ENCODE results near the gene ABLIM2. TPM values are rescaled to one million over a fixed set of nuclear protein-coding genes. Genes with fewer than 3 reads are reported as not detected.

Gene ABLIM2
- total and polyA plus RNA-seq, 2 of the 4 experiments (the other 2 are of a cell fraction): under 0.01 to 0.10 TPM

DNA sequence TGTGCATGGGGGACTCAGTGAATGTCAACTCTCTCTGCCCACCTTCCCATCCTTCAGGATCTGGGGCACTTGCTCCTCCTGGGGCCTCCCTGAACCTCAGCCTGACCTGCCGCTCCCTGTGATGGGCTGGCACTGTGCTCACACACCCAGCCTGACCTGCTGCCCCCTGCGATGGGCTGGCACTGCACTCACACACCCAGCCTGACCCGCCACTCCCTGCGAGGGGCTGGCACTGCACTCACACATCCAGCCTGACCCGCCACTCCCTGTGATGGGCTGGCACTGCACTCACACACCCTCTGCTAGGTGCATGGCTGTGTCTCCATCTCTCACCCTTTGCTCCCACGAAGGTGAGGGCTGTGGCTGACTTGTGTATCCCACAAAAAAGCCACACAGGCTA, 103.4 kb downstream of the ABLIM2 start:
- no peak overlapping the region for H2BK15ac ChIP-seq (ENCODE audit: low read depth, low read length)
- H4K91ac ChIP-seq (ENCODE audit: insufficient read depth, low read depth, low read length): no peak overlapping the region
- H3K4ac ChIP-seq (ENCODE audit: low read depth, low read length): no peak overlapping the region
- no peak for TF ChIP-seq CEBPB (IDR thresholded peaks at IDR 0.05; ENCODE audit: low read depth, low read length)
- TF ChIP-seq, protein P1, sequence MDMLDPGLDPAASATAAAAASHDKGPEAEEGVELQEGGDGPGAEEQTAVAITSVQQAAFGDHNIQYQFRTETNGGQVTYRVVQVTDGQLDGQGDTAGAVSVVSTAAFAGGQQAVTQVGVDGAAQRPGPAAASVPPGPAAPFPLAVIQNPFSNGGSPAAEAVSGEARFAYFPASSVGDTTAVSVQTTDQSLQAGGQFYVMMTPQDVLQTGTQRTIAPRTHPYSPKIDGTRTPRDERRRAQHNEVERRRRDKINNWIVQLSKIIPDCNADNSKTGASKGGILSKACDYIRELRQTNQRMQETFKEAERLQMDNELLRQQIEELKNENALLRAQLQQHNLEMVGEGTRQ (IDR thresholded peaks at IDR 0.05; ENCODE audit: low read depth, low read length): no peak
- TF ChIP-seq FOS (IDR thresholded peaks at IDR 0.05; ENCODE audit: low read depth, low read length): no peak
- TF ChIP-seq MXI1 (IDR thresholded peaks at IDR 0.05; ENCODE audit: borderline replicate concordance, low read depth, low read length): no peak
- TF ChIP-seq CHD1 (IDR thresholded peaks at IDR 0.05; ENCODE audit: low read depth, low read length): no peak
- TF ChIP-seq, protein P2, sequence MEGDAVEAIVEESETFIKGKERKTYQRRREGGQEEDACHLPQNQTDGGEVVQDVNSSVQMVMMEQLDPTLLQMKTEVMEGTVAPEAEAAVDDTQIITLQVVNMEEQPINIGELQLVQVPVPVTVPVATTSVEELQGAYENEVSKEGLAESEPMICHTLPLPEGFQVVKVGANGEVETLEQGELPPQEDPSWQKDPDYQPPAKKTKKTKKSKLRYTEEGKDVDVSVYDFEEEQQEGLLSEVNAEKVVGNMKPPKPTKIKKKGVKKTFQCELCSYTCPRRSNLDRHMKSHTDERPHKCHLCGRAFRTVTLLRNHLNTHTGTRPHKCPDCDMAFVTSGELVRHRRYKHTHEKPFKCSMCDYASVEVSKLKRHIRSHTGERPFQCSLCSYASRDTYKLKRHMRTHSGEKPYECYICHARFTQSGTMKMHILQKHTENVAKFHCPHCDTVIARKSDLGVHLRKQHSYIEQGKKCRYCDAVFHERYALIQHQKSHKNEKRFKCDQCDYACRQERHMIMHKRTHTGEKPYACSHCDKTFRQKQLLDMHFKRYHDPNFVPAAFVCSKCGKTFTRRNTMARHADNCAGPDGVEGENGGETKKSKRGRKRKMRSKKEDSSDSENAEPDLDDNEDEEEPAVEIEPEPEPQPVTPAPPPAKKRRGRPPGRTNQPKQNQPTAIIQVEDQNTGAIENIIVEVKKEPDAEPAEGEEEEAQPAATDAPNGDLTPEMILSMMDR (conservative IDR thresholded peaks at IDR 0.05; ENCODE audit: low read depth, low read length): no peak
- TF ChIP-seq BHLHE40 (IDR thresholded peaks at IDR 0.05; ENCODE audit: low read depth, low read length): no peak
- no peak for TF ChIP-seq MAZ (IDR thresholded peaks at IDR 0.05; ENCODE audit: borderline replicate concordance, low read depth, low read length)
- TF ChIP-seq SMC3 (IDR thresholded peaks at IDR 0.05; ENCODE audit: low read depth, low read length): no peak
- TF ChIP-seq NFE2L2 (IDR thresholded peaks at IDR 0.05; ENCODE audit: low read depth, low read length): no peak
- no peak for TF ChIP-seq RCOR1 (IDR thresholded peaks at IDR 0.05; ENCODE audit: insufficient replicate concordance, low read length)
- TF ChIP-seq RAD21 (IDR thresholded peaks at IDR 0.05; ENCODE audit: low read length): no peak
- TF ChIP-seq MAFK (IDR thresholded peaks at IDR 0.05; ENCODE audit: low read depth, low read length): no peak
- TF ChIP-seq POLR2A (IDR thresholded peaks at IDR 0.05; ENCODE audit: low read depth, low read length): no peak
- TF ChIP-seq, protein P3, sequence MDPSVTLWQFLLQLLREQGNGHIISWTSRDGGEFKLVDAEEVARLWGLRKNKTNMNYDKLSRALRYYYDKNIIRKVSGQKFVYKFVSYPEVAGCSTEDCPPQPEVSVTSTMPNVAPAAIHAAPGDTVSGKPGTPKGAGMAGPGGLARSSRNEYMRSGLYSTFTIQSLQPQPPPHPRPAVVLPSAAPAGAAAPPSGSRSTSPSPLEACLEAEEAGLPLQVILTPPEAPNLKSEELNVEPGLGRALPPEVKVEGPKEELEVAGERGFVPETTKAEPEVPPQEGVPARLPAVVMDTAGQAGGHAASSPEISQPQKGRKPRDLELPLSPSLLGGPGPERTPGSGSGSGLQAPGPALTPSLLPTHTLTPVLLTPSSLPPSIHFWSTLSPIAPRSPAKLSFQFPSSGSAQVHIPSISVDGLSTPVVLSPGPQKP (IDR thresholded peaks at IDR 0.05; ENCODE audit: borderline replicate concordance, low read depth, low read length): no peak
- no peak for TF ChIP-seq RFX5 (IDR thresholded peaks at IDR 0.05; ENCODE audit: low read depth, low read length)
- no peak overlapping the region for H3K56ac ChIP-seq (ENCODE audit: extremely low read depth, insufficient read depth, low read length)
- DNase-seq (no peak), ATAC-seq (ENCODE audit: low read depth) (no peak)
- H4K8ac ChIP-seq (ENCODE audit: low read depth in 2 of 2, low read length in 2 of 2): no peak overlapping the region
- dilution Hi-C loops (cut with HindIII; ENCODE audit: low sequenced_read_pairs, unreplicated experiment) (no loop called here), intact Hi-C loops (cut with micrococcal nuclease) (no loop called here), in situ Hi-C loops (cut with MboI; ENCODE audit: low sequenced_read_pairs) (no loop called here)
- 60% methylated on average over 1 of the region's 6 CpGs; no CpG with 5 or more reads in 1 of the 2 experiments for WGBS, 2 experiments (ENCODE audit: extremely low coverage in 2 of 2, insufficient read length in 1 of 2)
- no peak overlapping the region for H2AK9ac ChIP-seq (replicated peaks; ENCODE audit: low read depth, low read length, poor library complexity)
- H3K4me1 ChIP-seq (ENCODE audit: control insufficient read depth, insufficient read depth, low read length): no peaks in the 10 kb centered on the region
- H2BK5ac ChIP-seq (ENCODE audit: low read depth, low read length, poor library complexity, severe bottlenecking): no peak overlapping the region
- no peaks in the 10 kb centered on the region for H3K36me3 ChIP-seq (ENCODE audit: control insufficient read depth, insufficient read depth, low read length)
- no peak overlapping the region for H2AFZ ChIP-seq (replicated peaks; ENCODE audit: low read length, poor library complexity)
- H2BK120ac ChIP-seq (ENCODE audit: low read depth, low read length): no peak overlapping the region
- CTCF ChIA-PET: no interaction called here
- POLR2A ChIA-PET (ENCODE audit: unreplicated experiment): interaction anchor here (0.7 kb wide), 1 partner anchor 84 kb away, joined by 17 read pairs; no protein-coding TSS in a partner anchor
- H3K23ac ChIP-seq (ENCODE audit: low read depth, low read length): no peak overlapping the region
- no peak overlapping the region for H2BK20ac ChIP-seq (ENCODE audit: low read depth, low read length)
- H3K14ac ChIP-seq (replicated peaks; ENCODE audit: low read depth, low read length): no peak overlapping the region
- no peak overlapping the region for H4K5ac ChIP-seq (ENCODE audit: low read depth, low read length)
- H4K20me1 ChIP-seq (ENCODE audit: insufficient read depth, low read length): no peaks in the 10 kb centered on the region
- peaks cover 37% of the 10 kb centered on the region for H3K27me3 ChIP-seq (ENCODE audit: control insufficient read depth, insufficient read depth, low read length)
- no peaks in the 10 kb centered on the region for H3K79me1 ChIP-seq (ENCODE audit: low read depth in 1 of 2, low read length in 2 of 2)
- no peak overlapping the region for H3K4me3 ChIP-seq (ENCODE audit: insufficient read depth, low read depth, low read length)
- no peak overlapping the region for H3K9ac ChIP-seq (ENCODE audit: low read depth, low read length)
- no peak overlapping the region for H2AK5ac ChIP-seq (ENCODE audit: low read depth, low read length)
- peaks cover 16% of the 10 kb centered on the region for H3K9me3 ChIP-seq (ENCODE audit: control insufficient read depth, insufficient read depth, low read length)
- no peak overlapping the region for H3K4me2 ChIP-seq (ENCODE audit: low read depth, low read length)
- no peak overlapping the region for H3K27ac ChIP-seq (ENCODE audit: insufficient read depth, low read length)
- H3K9me1 ChIP-seq (ENCODE audit: insufficient read depth, low read length): no peaks in the 10 kb centered on the region
- H3K18ac ChIP-seq (ENCODE audit: low read depth, low read length): no peak overlapping the region
- no TSS peak for BruUV-seq (replicated peaks)
